ENCODE results near the gene ITGAL. TPM values are rescaled to one million over a fixed set of nuclear protein-coding genes. Genes with fewer than 3 reads are reported as not detected.

Gene ITGAL
- not detected in 2 replicates for total RNA-seq

GRCh38 chr16:30472328-30472942 lies at the start of gene ITGAL:
Gene ITGAL (plus strand): TSS chr16:30472742. CDS start chr16:30472838, 96 bp downstream.

GRCh38 chr16:30429678-30430427 lies 42.7 kb upstream of the ITGAL start, which contains the start of gene DCTPP1:
Gene DCTPP1 (minus strand): TSS chr16:30430030. CDS start chr16:30429980, 50 bp downstream.

GRCh38 chr16:30445408-30446202 lies 26.9 kb upstream of the ITGAL start, which contains the start of gene SEPHS2:
Gene SEPHS2 (minus strand): TSS chr16:30445874. CDS start chr16:30445727, 147 bp downstream.

GRCh38 chr16:30526137-30526822 lies 53.7 kb downstream of the ITGAL start, which contains the start of gene ZNF768:
Gene ZNF768 (minus strand): TSS chr16:30526566. CDS start chr16:30526413, 153 bp downstream.

GRCh38 chr16:30534368-30535105 lies 62.0 kb downstream of the ITGAL start, which contains the start of gene ZNF747:
Gene ZNF747 (minus strand): TSS chr16:30534858. CDS start chr16:30534679, 179 bp downstream.

GRCh38 chr16:30557957-30558788 lies 85.6 kb downstream of the ITGAL start, which contains the start of gene ZNF764:
Gene ZNF764 (minus strand): TSS chr16:30558374. CDS start chr16:30558182, 192 bp downstream.

GRCh38 chr16:30571445-30572322 lies 99.1 kb downstream of the ITGAL start, which contains the start of gene ZNF688:
Gene ZNF688 (minus strand): TSS chr16:30571714. CDS start chr16:30571629, 85 bp downstream.

Other genes with a start within 250 kb of the ITGAL start
- gene NPIPB13, start 224.3 kb upstream of the ITGAL start, total RNA-seq: 0.72 and 2.8 TPM in 2 replicates
- gene CD2BP2, start 117.4 kb upstream of the ITGAL start, total RNA-seq: 37.1 and 40.2 TPM in 2 replicates
- gene TBC1D10B, start 102.2 kb upstream of the ITGAL start, total RNA-seq: 19.3 and 22.6 TPM in 2 replicates
- not detected in 2 replicates for gene MYL11, start 97.9 kb upstream of the ITGAL start, total RNA-seq
- not detected in 2 replicates for gene SEPTIN1, start 90.2 kb upstream of the ITGAL start, total RNA-seq
- 10.4 and 11.1 TPM in 2 replicates for gene ZNF48, start 77.3 kb upstream of the ITGAL start, total RNA-seq
- gene ZNF771, start 65.1 kb upstream of the ITGAL start, total RNA-seq: 11.3 and 14.7 TPM in 2 replicates
- gene DCTPP1, start 42.7 kb upstream of the ITGAL start, total RNA-seq: 25.4 and 31.3 TPM in 2 replicates
- gene SEPHS2, start 26.9 kb upstream of the ITGAL start, total RNA-seq: 7.2 and 10.0 TPM in 2 replicates
- 27.2 and 34.5 TPM in 2 replicates for gene ZNF768, start 53.8 kb downstream of the ITGAL start, total RNA-seq
- gene ZNF747, start 62.1 kb downstream of the ITGAL start, total RNA-seq: 6.6 and 7.5 TPM in 2 replicates
- 3.4 and 3.6 TPM in 2 replicates for gene ZNF764, start 85.6 kb downstream of the ITGAL start, total RNA-seq
- 8.2 and 10.7 TPM in 2 replicates for gene ZNF688, start 99.0 kb downstream of the ITGAL start, total RNA-seq
- 6.2 and 8.0 TPM in 2 replicates for gene ZNF785, start 113.0 kb downstream of the ITGAL start, total RNA-seq
- gene ZNF689, start 137.6 kb downstream of the ITGAL start, total RNA-seq: 1.7 and 3.8 TPM in 2 replicates
- 8.7 and 10.1 TPM in 2 replicates for gene PRR14, start 178.2 kb downstream of the ITGAL start, total RNA-seq
- 11.1 and 14.9 TPM in 2 replicates for gene FBRS, start 185.7 kb downstream of the ITGAL start, total RNA-seq
- 15.7 and 16.8 TPM in 2 replicates for gene SRCAP, start 226.4 kb downstream of the ITGAL start, total RNA-seq